ENCODE results near the gene ZFHX2. TPM values are rescaled to one million over a fixed set of nuclear protein-coding genes. Genes with fewer than 3 reads are reported as not detected.
A peak's percentile ranks its signal among the peaks of the same experiment; 100 is the strongest.

ZFHX2 gene
- total and polyA plus RNA-seq, 2 of the 13 experiments (the other 11 are each of a cell fraction or from before 2014, with no cell fraction given): 0.17 to 0.44 TPM

GRCh38 chr14:23583761-23584526, 32.4 kb upstream of the ZFHX2 start (continued):
- TF ChIP-seq PRDM10 (CRISPR knock-in tag; IDR thresholded peaks at IDR 0.05; ENCODE audit: low read depth) (peak; percentile 66), KAT7 (CRISPR knock-in tag; IDR thresholded peaks at IDR 0.05; ENCODE audit: borderline replicate concordance) (peak; percentile 91), ZSCAN12 (CRISPR knock-in tag; IDR thresholded peaks at IDR 0.05) (peak; percentile 73), YEATS4 (CRISPR knock-in tag; IDR thresholded peaks at IDR 0.05; ENCODE audit: borderline replicate concordance) (peak; percentile 74), PTBP1 (IDR thresholded peaks at IDR 0.05; ENCODE audit: low read depth, low read length, poor library complexity, severe bottlenecking) (peak; percentile 99), RAD21 (CRISPR knock-in tag; IDR thresholded peaks at IDR 0.05) (peak; percentile 31), RXRA (CRISPR knock-in tag; IDR thresholded peaks at IDR 0.05) (peak; percentile 59), ZNF33A (CRISPR knock-in tag; IDR thresholded peaks at IDR 0.05; ENCODE audit: borderline replicate concordance) (0 out of 2 replicates have a peak, but pooled peaks have one; percentile 71), SMAD3 (CRISPR knock-in tag; IDR thresholded peaks at IDR 0.05) (peak; percentile 95), CAMTA2 (CRISPR knock-in tag; IDR thresholded peaks at IDR 0.05; ENCODE audit: borderline replicate concordance) (peak; percentile 24; the same call in 1 of the 2 replicates), ZNF766 (CRISPR knock-in tag; IDR thresholded peaks at IDR 0.05; ENCODE audit: borderline replicate concordance) (peak; percentile 49; the same call in 1 of the 2 replicates), REXO4 (CRISPR knock-in tag; IDR thresholded peaks at IDR 0.05; ENCODE audit: borderline replicate concordance) (peak; percentile 95; the same call in 1 of the 2 replicates), ZNF780A (CRISPR knock-in tag; IDR thresholded peaks at IDR 0.05) (peak; percentile 98), ZFYVE20 (CRISPR knock-in tag; IDR thresholded peaks at IDR 0.05; ENCODE audit: borderline replicate concordance, low read depth) (peak; percentile 98), ZNF350 (CRISPR knock-in tag; IDR thresholded peaks at IDR 0.05; ENCODE audit: borderline replicate concordance, low read depth) (peak; percentile 94), ZNF121 (CRISPR knock-in tag; IDR thresholded peaks at IDR 0.05) (peak; percentile 78; the same call in 1 of the 2 replicates), FOXO1 (CRISPR knock-in tag; IDR thresholded peaks at IDR 0.05) (peak; percentile 88), ZNF556 (CRISPR knock-in tag; IDR thresholded peaks at IDR 0.05; ENCODE audit: borderline replicate concordance) (peak; percentile 94; the same call in 1 of the 2 replicates), SP4 (CRISPR knock-in tag; IDR thresholded peaks at IDR 0.05) (peak; percentile 92), ZNF670 (CRISPR knock-in tag; IDR thresholded peaks at IDR 0.05; ENCODE audit: borderline replicate concordance) (peak; percentile 98), ARID5B (CRISPR knock-in tag; IDR thresholded peaks at IDR 0.05) (peak; percentile 73), ZNF781 (CRISPR knock-in tag; IDR thresholded peaks at IDR 0.05; ENCODE audit: borderline replicate concordance, not compliant biosample characterization) (peak; percentile 79)

Data from HepG2 (cell line).